Myocyte (in vitro differentiated cells): Measurements from ENCODE around the gene MAP3K21. TPM values are rescaled to one million over a fixed set of nuclear protein-coding genes. Genes with fewer than 3 reads are reported as not detected.

Experiments
- DNase-seq: peaks from one replicate; pipeline ENCODE4 v3.0.0-alpha.2; 2012; ENCODE audit warnings: low read depth
- total RNA-seq: library from RNA; depleted of rRNA; stranded (reverse); fragments of >200 nt; gene quantifications from 2 replicates; pipeline ENCODE4 v1.2.3, GENCODE V29; 2014

Gene MAP3K21
- total RNA-seq, 1 donor from 2014 or later, result 0.05 TPM

GRCh38 chr1:233433436-233434210 lies 106.1 kb downstream of the MAP3K21 start:
- DNase-seq, result no peak

Other genes with a start within 250 kb of the MAP3K21 start
- gene PCNX2, start 32.0 kb upstream of the MAP3K21 start, total RNA-seq, result 2.3 and 6.6 TPM in 2 replicates